Natural killer cell (primary cell): Measurements from ENCODE around the gene BAG2. TPM values are rescaled to one million over a fixed set of nuclear protein-coding genes. Genes with fewer than 3 reads are reported as not detected.
A peak's percentile ranks its signal among the peaks of the same experiment; 100 is the strongest.

Experiments
- ATAC-seq, 3 donors: fragments of 150-1000 bp in 2 of 3; fragments of 200-7000 bp in 1 of 3; cut with Tn5 transposase; 1 replicate in 1 of 3; 2 replicates in 2 of 3; pipeline ENCODE4 v1.10.0; 2021; ENCODE audit warnings: mild to moderate bottlenecking in 2 of 3, moderate library complexity in 2 of 3
- DNase-seq, 2 donors: peaks; one replicate each; pipeline versions ENCODE4 v3.0.0 to v3.0.0-alpha.2; 2013 to 2021; ENCODE audit warnings: mixed read lengths in 1 of 2
- H3K27ac ChIP-seq: one replicate; pipeline ENCODE4 v1.5.1; 2013; ENCODE audit warnings: mild to moderate bottlenecking, low read length
- H3K27me3 ChIP-seq: one replicate; pipeline ENCODE4 v1.6.1; 2013; ENCODE audit warnings: low read length; ENCODE audit not compliant: control insufficient read depth, insufficient read depth
- H3K36me3 ChIP-seq: one replicate; pipeline ENCODE4 v1.6.1; 2013; ENCODE audit warnings: low read length; ENCODE audit not compliant: control insufficient read depth, insufficient read depth
- H3K4me1 ChIP-seq: one replicate; pipeline ENCODE4 v1.6.1; 2013; ENCODE audit warnings: low read length; ENCODE audit not compliant: control insufficient read depth, insufficient read depth
- H3K4me3 ChIP-seq: one replicate; pipeline ENCODE4 v1.5.1; 2013; ENCODE audit warnings: low read length
- H3K9me3 ChIP-seq: one replicate; pipeline ENCODE4 v1.6.1; 2013; ENCODE audit warnings: low read length; ENCODE audit not compliant: control insufficient read depth, insufficient read depth
- H3K27ac Mint-ChIP-seq, 2 donors: one replicate each; pipeline ENCODE4 v1.8.0; 2022; ENCODE audit warnings: mild to moderate bottlenecking in 2 of 2, mixed read lengths in 2 of 2, moderate library complexity in 1 of 2
- H3K27me3 Mint-ChIP-seq, 2 donors: one replicate each; pipeline ENCODE4 v1.8.0; 2022; ENCODE audit warnings: low read depth in 2 of 2, mixed read lengths in 2 of 2
- H3K36me3 Mint-ChIP-seq: one replicate; pipeline ENCODE4 v1.8.0; 2022; ENCODE audit warnings: mixed read lengths
- H3K4me1 Mint-ChIP-seq, 2 donors: one replicate each; pipeline ENCODE4 v1.8.0; 2022; ENCODE audit warnings: mixed read lengths in 2 of 2
- H3K4me3 Mint-ChIP-seq: one replicate; pipeline ENCODE4 v1.8.0; 2022; ENCODE audit warnings: mild to moderate bottlenecking, moderate library complexity, mixed read lengths
- H3K9me3 Mint-ChIP-seq, 2 donors: one replicate each; pipeline ENCODE4 v1.8.0; 2022; ENCODE audit warnings: mixed read lengths in 2 of 2
- WGBS: methylation state at CpG from one replicate; pipeline ENCODE4 v1.1.7; 2013; ENCODE audit warnings: missing lambda C conversion rate; ENCODE audit not compliant: insufficient coverage; 5-methylcytosine and 5-hydroxymethylcytosine counted together
- intact Hi-C: fragments of 100-400 bp; cut with micrococcal nuclease; formaldehyde crosslinking; loops from one replicate; pipeline ENCODE4 v1.14.2; 2022
- total RNA-seq, 4 donors: library from RNA; stranded (reverse); fragments of 120-200 nt in 1 of 4; gene quantifications; one replicate each; pipeline versions ENCODE4 v1.2.3 to v1.2.4, GENCODE V29; 2013 to 2022
- TF ChIP-seq, protein P1 (sequence below): fragments of 200-600 bp; IDR thresholded peaks from one replicate; pipeline ENCODE4 v1.8.0; 2022; ENCODE audit warnings: antibody characterized with exemption

The BAG2 gene
- total RNA-seq, 3 donors from 2014 or later (not counting 1 experiment from before 2014, with no cell fraction given), result 2.8 to 3.6 (median 3.2) TPM

DNA sequence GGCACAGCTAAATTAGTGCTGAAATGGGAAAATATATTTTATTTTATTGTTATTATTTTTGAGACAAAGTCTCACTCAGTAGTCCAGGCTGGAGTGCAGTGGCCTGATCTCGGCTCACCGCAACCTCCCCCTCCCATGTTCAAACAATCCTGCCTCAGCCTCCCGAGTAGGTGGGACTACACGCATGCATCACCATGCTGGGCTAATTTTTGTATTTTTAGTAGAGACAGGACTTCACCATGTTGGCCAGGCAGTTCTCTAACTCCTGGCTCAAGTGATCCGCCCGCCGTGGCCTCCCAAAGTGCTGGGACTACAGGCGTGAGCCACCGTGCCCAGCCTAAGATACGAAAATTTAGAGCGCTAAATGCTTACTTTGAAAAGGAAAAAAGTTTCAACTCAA lies 45.1 kb downstream of the BAG2 start:
- Histone ChIP-seq H3K4me1 (peaks cover 7% of the 10 kb centered on the region), H3K4me3 (no peak overlapping the region), H3K27me3 (peaks cover 7% of the 10 kb centered on the region), H3K36me3 (no peaks in the 10 kb centered on the region), H3K9me3 (no peaks in the 10 kb centered on the region), H3K27ac (no peak overlapping the region)
- Mint-ChIP-seq H3K27ac (no peak overlapping the region), H3K9me3 (no peaks in the 10 kb centered on the region), H3K4me3 (no peak overlapping the region), H3K36me3 (no peaks in the 10 kb centered on the region), H3K27me3 (peaks cover 12 to 41% of the 10 kb centered on the region in 2 donors), H3K4me1 (peaks cover 4 to 10% of the 10 kb centered on the region in 2 donors)
- no peak for ATAC-seq
- intact Hi-C loops, result no loop called here
- TF ChIP-seq, protein P1, sequence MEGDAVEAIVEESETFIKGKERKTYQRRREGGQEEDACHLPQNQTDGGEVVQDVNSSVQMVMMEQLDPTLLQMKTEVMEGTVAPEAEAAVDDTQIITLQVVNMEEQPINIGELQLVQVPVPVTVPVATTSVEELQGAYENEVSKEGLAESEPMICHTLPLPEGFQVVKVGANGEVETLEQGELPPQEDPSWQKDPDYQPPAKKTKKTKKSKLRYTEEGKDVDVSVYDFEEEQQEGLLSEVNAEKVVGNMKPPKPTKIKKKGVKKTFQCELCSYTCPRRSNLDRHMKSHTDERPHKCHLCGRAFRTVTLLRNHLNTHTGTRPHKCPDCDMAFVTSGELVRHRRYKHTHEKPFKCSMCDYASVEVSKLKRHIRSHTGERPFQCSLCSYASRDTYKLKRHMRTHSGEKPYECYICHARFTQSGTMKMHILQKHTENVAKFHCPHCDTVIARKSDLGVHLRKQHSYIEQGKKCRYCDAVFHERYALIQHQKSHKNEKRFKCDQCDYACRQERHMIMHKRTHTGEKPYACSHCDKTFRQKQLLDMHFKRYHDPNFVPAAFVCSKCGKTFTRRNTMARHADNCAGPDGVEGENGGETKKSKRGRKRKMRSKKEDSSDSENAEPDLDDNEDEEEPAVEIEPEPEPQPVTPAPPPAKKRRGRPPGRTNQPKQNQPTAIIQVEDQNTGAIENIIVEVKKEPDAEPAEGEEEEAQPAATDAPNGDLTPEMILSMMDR, result no peak
- 98% methylated on average over 9 of the region's 11 CpGs for WGBS
- DNase-seq, result no peak

DNA sequence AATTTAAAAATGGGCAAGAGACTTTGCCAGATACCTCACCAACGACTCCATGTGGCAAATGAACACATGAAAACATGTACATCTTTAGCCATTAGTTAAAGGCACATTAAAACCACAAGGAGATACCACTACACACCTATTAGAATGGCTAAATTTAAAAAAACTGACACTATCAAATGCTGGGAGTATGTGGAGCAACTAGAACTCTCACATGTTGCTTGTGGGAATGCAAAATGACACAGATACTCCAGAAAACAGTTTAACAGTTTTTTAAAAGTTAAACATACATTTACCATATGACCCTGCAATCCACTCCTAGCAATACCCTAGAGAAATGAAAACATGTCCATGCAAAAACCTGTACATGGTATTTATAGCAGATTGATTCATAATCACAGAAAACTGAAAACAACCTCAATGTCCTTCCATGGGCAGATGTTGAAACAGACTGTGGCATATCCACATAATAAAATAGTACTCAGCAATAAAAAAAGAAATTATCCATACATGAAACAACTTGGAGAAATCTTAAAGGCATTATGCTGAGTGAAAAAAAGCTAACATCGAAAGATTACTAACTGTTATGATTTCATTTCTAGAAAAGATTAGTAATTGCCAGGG lies 48.1 kb downstream of the BAG2 start:
- TF ChIP-seq, protein P1, result no peak
- intact Hi-C loops, result loop anchor here (5.0 kb wide), 1 partner anchor 173 kb away; the partner anchor contains the start of gene KIAA1586
- peaks cover 7% of the 10 kb centered on the region for H3K4me1 ChIP-seq
- ATAC-seq (no peak), DNase-seq (no peak)
- H3K4me1 Mint-ChIP-seq, result peaks cover 11% of the 10 kb centered on the region in 2 donors
- H3K27ac ChIP-seq, result no peak overlapping the region
- no peak overlapping the region for H3K4me3 ChIP-seq
- no peaks in the 10 kb centered on the region for H3K36me3 ChIP-seq
- no peaks in the 10 kb centered on the region for H3K9me3 ChIP-seq
- WGBS, result 100% methylated on average over 2 of the region's 2 CpGs
- no peaks in the 10 kb centered on the region for H3K36me3 Mint-ChIP-seq
- peaks cover 11% of the 10 kb centered on the region for H3K27me3 ChIP-seq
- no peak overlapping the region for H3K27ac Mint-ChIP-seq
- H3K9me3 Mint-ChIP-seq, result no peaks in the 10 kb centered on the region
- H3K4me3 Mint-ChIP-seq, result peak overlapping the region; percentile 63
- peaks cover 23 to 30% of the 10 kb centered on the region in 2 donors for H3K27me3 Mint-ChIP-seq

DNA sequence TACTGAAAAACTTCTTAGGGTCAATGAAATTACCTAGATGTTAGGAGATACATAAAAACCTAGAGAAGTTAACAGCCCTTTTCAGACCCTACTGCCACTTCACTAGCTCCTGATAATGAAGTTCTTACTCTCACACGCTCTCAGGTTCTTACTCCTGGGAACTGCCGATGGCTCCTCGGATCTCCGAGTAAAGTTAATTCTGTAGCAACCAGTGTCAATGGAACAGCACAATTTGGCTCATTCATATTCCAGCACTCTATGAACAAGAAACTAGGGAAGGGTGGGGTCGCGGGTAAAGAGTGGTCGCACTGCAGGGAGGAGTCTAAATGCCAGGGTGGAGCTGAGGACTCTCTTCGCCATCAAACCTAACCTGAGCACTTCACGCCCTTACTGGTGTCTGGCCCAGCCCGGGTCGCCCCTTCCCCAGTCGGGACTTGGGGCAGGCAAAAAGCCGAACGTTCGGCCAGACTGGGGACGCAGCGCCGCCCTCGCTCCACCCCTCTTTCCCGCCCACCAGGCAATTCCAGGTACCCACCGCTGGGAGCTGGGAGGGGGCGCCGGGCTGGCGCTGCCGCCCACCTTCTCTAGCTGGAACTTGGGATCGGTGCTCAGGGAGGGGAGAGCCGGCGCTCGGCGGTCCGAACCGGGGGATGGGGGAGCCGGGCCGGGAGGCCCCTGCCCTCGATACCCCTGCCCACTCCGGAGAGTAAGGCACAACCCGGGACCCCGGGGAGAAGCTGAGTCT lies 49.2 kb downstream of the BAG2 start:
- Mint-ChIP-seq H3K4me1 (peaks cover 11% of the 10 kb centered on the region in 2 donors), H3K36me3 (no peaks in the 10 kb centered on the region), H3K27ac (peak overlapping the region; percentile 82 to 94), H3K4me3 (peak overlapping the region; percentile 83), H3K27me3 (peaks cover 25 to 34% of the 10 kb centered on the region in 2 donors), H3K9me3 (no peaks in the 10 kb centered on the region)
- H3K4me3 ChIP-seq, result peak overlapping the region; percentile 98
- 2% methylated on average over 38 of the region's 38 CpGs for whole genome bisulfite sequencing
- peaks cover 11% of the 10 kb centered on the region for H3K27me3 ChIP-seq
- intact Hi-C loops, result loop anchor here (1.0 to 5.0 kb wide), 2 partner anchors 49 to 174 kb away; partner anchors contain the start of genes BAG2 and KIAA1586
- ATAC-seq (peak; percentile 46 to 67 (median 52)), DNase-seq (peak; percentile 31 to 64)
- H3K9me3 ChIP-seq, result no peaks in the 10 kb centered on the region
- TF ChIP-seq, protein P1, result no peak
- H3K27ac ChIP-seq, result no peak overlapping the region
- peaks cover 7% of the 10 kb centered on the region for H3K4me1 ChIP-seq
- no peaks in the 10 kb centered on the region for H3K36me3 ChIP-seq
